Tibial nerve (tissue), 4 donors: Measurements from ENCODE around the gene RB1. TPM values are rescaled to one million over a fixed set of nuclear protein-coding genes. Genes with fewer than 3 reads are reported as not detected.

Experiments used
- DNase-seq, 2 donors: peaks; one replicate each; pipeline ENCODE4 v3.0.0-alpha.2; 2019; ENCODE audit warnings: low spot score in 2 of 2
- H3K27ac ChIP-seq, 4 donors: fragments of 200-600 bp; sonication (generic) in 3 of 4; one replicate each; pipeline ENCODE4 v1.5.1; 2017 to 2019; ENCODE audit warnings: mild to moderate bottlenecking in 1 of 4
- H3K27me3 ChIP-seq, 2 donors: fragments of 200-600 bp; sonication (generic) in 1 of 2; one replicate each; pipeline versions ENCODE4 v1.5.1 to v1.6.0; 2017 to 2019
- H3K36me3 ChIP-seq, 3 donors: fragments of 200-600 bp; sonication (generic); one replicate each; pipeline ENCODE4 v1.5.1; 2018 to 2019
- H3K4me1 ChIP-seq, 4 donors: fragments of 200-600 bp; sonication (generic) in 3 of 4; one replicate each; pipeline ENCODE4 v1.5.1; 2017 to 2019
- H3K4me3 ChIP-seq, 4 donors: fragments of 200-600 bp; sonication (generic) in 3 of 4; one replicate each; pipeline ENCODE4 v1.5.1; 2017 to 2019; ENCODE audit warnings: mild to moderate bottlenecking in 1 of 4, moderate library complexity in 1 of 4
- H3K9me3 ChIP-seq, 4 donors: fragments of 200-600 bp; sonication (generic) in 3 of 4; one replicate each; pipeline ENCODE4 v1.5.1; 2017 to 2019
- CTCF ChIP-seq, 5 experiments: fragments of 200-600 bp in 3 of 5; fragments of 450-650 bp in 2 of 5; sonication (generic) in 3 of 5; IDR thresholded peaks; one replicate each; pipeline ENCODE4 v1.5.1; 2016 to 2019; ENCODE audit warnings: antibody characterized with exemption in 5 of 5, mild to moderate bottlenecking in 3 of 5, moderate library complexity in 2 of 5
- EP300 ChIP-seq, 2 donors: sonication (generic); formaldehyde crosslinking; IDR thresholded peaks; one replicate each; pipeline ENCODE4 v1.6.1; 2017; ENCODE audit warnings: antibody characterized with exemption in 2 of 2, mild to moderate bottlenecking in 1 of 2
- POLR2A ChIP-seq, 2 donors: fragments of 450-650 bp; IDR thresholded peaks; one replicate each; pipeline ENCODE4 v1.6.1; 2017; ENCODE audit warnings: antibody characterized with exemption in 2 of 2, mild to moderate bottlenecking in 2 of 2, moderate library complexity in 2 of 2
- WGBS, 2 donors: methylation state at CpG; one replicate each; pipeline ENCODE4 v1.1.5; 2018; 5-methylcytosine and 5-hydroxymethylcytosine counted together
- total RNA-seq, 4 donors: library from RNA; depleted of rRNA; stranded (reverse); fragments of >200 nt; gene quantifications; one replicate each; pipeline ENCODE4 v1.1.0, GENCODE V29; 2016

RB1 gene
- 10 to 100 TPM; 31.0 to 59.7 (median 45.1) TPM for total RNA-seq

DNA sequence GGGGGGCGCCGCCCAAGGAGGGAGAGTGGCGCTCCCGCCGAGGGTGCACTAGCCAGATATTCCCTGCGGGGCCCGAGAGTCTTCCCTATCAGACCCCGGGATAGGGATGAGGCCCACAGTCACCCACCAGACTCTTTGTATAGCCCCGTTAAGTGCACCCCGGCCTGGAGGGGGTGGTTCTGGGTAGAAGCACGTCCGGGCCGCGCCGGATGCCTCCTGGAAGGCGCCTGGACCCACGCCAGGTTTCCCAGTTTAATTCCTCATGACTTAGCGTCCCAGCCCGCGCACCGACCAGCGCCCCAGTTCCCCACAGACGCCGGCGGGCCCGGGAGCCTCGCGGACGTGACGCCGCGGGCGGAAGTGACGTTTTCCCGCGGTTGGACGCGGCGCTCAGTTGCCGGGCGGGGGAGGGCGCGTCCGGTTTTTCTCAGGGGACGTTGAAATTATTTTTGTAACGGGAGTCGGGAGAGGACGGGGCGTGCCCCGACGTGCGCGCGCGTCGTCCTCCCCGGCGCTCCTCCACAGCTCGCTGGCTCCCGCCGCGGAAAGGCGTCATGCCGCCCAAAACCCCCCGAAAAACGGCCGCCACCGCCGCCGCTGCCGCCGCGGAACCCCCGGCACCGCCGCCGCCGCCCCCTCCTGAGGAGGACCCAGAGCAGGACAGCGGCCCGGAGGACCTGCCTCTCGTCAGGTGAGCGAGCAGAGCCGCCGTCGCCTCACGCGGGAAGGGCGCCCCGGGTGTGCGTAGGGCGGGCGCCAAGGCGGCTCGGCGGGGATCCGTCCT lies at the start of gene RB1:
TSS of gene RB1 (plus strand) at position 393 of the 784 bp plus-strand sequence. CDS start at position 555, 162 bp downstream.
- peaks cover 0 to 35% (median 7%) of the 10 kb centered on the region in 4 donors for H3K4me1 ChIP-seq
- H3K36me3 ChIP-seq, result peaks cover 0 to 6% (median 0%) of the 10 kb centered on the region in 3 donors
- H3K27me3 ChIP-seq, result no peaks in the 10 kb centered on the region
- WGBS, 2 donors, result 0 to 1% methylated on average over 57 to 64 of the region's 96 CpGs
- H3K9me3 ChIP-seq, result no peaks in the 10 kb centered on the region
- peak; percentile 82 to 85 for DNase-seq
- H3K4me3 ChIP-seq, result peak within 1 kb of the TSS; percentile 67 to 96 (median 77)
- TF ChIP-seq EP300 (IDR thresholded peaks at IDR 0.05) (peak; percentile 90 to 99), POLR2A (IDR thresholded peaks at IDR 0.05) (peak; percentile 98 to 99), CTCF (IDR thresholded peaks at IDR 0.05) (peak in 2 of 5 experiments; percentile 37 to 42)
- H3K27ac ChIP-seq, result peak within 1 kb of the TSS; percentile 89 to 100 (median 99)

DNA sequence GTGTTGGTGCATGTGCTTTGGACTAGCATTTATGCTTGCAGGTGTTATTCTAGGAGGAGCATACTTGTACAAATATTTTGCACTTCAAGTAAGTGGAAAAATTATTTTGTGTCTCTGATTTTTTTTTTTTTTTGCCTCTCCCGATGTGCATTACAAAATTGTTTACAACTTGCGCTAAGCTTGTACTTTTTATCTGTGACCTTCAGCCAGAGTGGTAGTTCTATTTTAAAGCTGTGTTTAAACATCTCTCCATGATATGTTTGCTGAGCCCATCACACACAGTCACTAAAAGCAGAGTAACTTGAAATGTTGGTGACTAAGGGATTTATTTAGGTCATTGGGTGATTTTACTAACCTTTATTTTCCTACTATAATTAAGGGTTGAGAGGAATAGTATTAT lies 49.7 kb upstream of the RB1 start:
- Histone ChIP-seq H3K36me3 (peaks cover 0 to 50% (median 5%) of the 10 kb centered on the region in 3 donors), H3K9me3 (no peaks in the 10 kb centered on the region), H3K27me3 (no peaks in the 10 kb centered on the region), H3K4me3 (no peak overlapping the region), H3K27ac (peak overlapping the region in 1 of 4 donors; percentile 0), H3K4me1 (peaks cover 0 to 83% (median 16%) of the 10 kb centered on the region in 4 donors)
- TF ChIP-seq EP300 (IDR thresholded peaks at IDR 0.05) (no peak), POLR2A (IDR thresholded peaks at IDR 0.05) (no peak), CTCF (IDR thresholded peaks at IDR 0.05) (no peak)
- WGBS, 2 donors, result 78 to 86% methylated on average over 2 of the region's 2 CpGs
- DNase-seq, result no peak

- Histone ChIP-seq H3K4me3 (no peak overlapping the region), H3K9me3 (no peaks in the 10 kb centered on the region), H3K27ac (no peak overlapping the region), H3K36me3 (peaks cover 0 to 63% (median 13%) of the 10 kb centered on the region in 3 donors), H3K4me1 (peaks cover 0 to 84% (median 12%) of the 10 kb centered on the region in 4 donors), H3K27me3 (no peaks in the 10 kb centered on the region)
- no peak for DNase-seq
- 93 to 98% methylated on average over 13 of the region's 13 CpGs for WGBS, 2 donors
- TF ChIP-seq POLR2A (IDR thresholded peaks at IDR 0.05), result no peak
- TF ChIP-seq CTCF (IDR thresholded peaks at IDR 0.05), result no peak
- TF ChIP-seq EP300 (IDR thresholded peaks at IDR 0.05), result no peak
Observed at GRCh38 chr13:48255090-48255489, 48.5 kb upstream of the RB1 start.

GRCh38 chr13:48255954-48256353 lies 47.6 kb upstream of the RB1 start:
- Histone ChIP-seq H3K9me3 (no peaks in the 10 kb centered on the region), H3K36me3 (peaks cover 0 to 71% (median 16%) of the 10 kb centered on the region in 3 donors), H3K27ac (no peak overlapping the region), H3K27me3 (no peaks in the 10 kb centered on the region), H3K4me1 (peaks cover 0 to 82% (median 9%) of the 10 kb centered on the region in 4 donors), H3K4me3 (no peak overlapping the region)
- no peak for DNase-seq
- 36 to 37% methylated on average over 1 of the region's 1 CpG for WGBS, 2 donors
- TF ChIP-seq POLR2A (IDR thresholded peaks at IDR 0.05), result no peak
- no peak for TF ChIP-seq CTCF (IDR thresholded peaks at IDR 0.05)
- TF ChIP-seq EP300 (IDR thresholded peaks at IDR 0.05), result no peak

DNA sequence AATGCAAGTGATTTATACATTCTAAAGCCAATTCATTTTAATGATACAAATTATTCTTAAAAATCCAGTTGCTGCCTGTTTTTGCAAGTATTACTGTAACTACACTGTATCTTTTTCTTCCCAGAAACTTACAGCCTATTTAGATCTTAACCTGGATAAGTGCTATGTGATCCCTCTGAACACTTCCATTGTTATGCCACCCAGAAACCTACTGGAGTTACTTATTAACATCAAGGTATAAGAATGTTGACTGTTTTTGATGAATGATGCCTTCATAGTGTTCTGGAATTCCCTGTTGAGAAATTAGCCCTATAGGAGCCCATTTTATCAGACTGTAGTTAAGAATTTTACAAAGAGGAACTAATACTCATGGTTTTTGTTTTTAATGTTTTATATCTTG lies 45.5 kb upstream of the RB1 start:
- Histone ChIP-seq H3K4me1 (peaks cover 0 to 66% (median 2%) of the 10 kb centered on the region in 4 donors), H3K4me3 (no peak overlapping the region), H3K27ac (no peak overlapping the region), H3K9me3 (no peaks in the 10 kb centered on the region), H3K36me3 (peaks cover 0 to 90% (median 24%) of the 10 kb centered on the region in 3 donors), H3K27me3 (no peaks in the 10 kb centered on the region)
- DNase-seq, result no peak
- TF ChIP-seq EP300 (IDR thresholded peaks at IDR 0.05), result no peak
- TF ChIP-seq POLR2A (IDR thresholded peaks at IDR 0.05), result no peak
- TF ChIP-seq CTCF (IDR thresholded peaks at IDR 0.05), result no peak
